Measurements from ENCODE around the gene SLC44A5.

DNA sequence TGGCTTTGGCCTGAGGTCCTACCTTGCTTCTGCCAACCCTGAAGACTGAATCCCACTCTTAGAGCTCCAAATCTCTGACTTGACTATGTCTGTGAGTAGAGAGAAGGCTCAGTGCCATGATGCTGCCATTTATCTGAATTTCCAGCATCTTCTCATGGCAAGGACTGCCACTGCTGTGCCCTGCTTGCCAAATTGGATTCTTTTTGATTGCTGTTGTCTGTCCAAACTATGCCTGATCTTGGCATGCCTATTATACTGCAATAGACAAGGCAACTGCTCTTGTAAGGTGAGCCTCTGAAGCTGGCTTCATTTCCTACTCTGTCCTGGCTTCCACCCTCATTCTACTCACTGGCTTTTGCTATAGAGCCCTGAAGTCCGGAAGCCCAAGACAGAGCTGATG is 210.2 kb downstream of the SLC44A5 start:
- TF ChIP-seq EZH2 (IDR thresholded peaks at IDR 0.05; ENCODE audit: borderline replicate concordance, low read depth, low read length, poor library complexity, severe bottlenecking) = no peak
- TF ChIP-seq, protein P1, sequence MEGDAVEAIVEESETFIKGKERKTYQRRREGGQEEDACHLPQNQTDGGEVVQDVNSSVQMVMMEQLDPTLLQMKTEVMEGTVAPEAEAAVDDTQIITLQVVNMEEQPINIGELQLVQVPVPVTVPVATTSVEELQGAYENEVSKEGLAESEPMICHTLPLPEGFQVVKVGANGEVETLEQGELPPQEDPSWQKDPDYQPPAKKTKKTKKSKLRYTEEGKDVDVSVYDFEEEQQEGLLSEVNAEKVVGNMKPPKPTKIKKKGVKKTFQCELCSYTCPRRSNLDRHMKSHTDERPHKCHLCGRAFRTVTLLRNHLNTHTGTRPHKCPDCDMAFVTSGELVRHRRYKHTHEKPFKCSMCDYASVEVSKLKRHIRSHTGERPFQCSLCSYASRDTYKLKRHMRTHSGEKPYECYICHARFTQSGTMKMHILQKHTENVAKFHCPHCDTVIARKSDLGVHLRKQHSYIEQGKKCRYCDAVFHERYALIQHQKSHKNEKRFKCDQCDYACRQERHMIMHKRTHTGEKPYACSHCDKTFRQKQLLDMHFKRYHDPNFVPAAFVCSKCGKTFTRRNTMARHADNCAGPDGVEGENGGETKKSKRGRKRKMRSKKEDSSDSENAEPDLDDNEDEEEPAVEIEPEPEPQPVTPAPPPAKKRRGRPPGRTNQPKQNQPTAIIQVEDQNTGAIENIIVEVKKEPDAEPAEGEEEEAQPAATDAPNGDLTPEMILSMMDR (conservative IDR thresholded peaks at IDR 0.05; ENCODE audit: low read depth, low read length) = no peak
